Loucy (cell line): ENCODE data around the gene PROSER3.

Experiments used
- H2AFZ ChIP-seq: fragments of 200-600 bp; sonication (generic); 2 replicates; pipeline ENCODE4 v1.6.0; 2016; ENCODE audit warnings: antibody characterized with exemption, mild to moderate bottlenecking, low read length, moderate library complexity
- H3F3A ChIP-seq: fragments of 200-600 bp; 2 replicates; pipeline ENCODE4 v1.6.0; 2016; ENCODE audit warnings: antibody characterized with exemption, low read depth, mild to moderate bottlenecking
- H3K27me3 ChIP-seq: fragments of 200-600 bp; sonication (generic); 2 replicates; pipeline ENCODE4 v1.6.1; 2014; ENCODE audit warnings: low read length, mild to moderate bottlenecking; ENCODE audit not compliant: insufficient read depth, poor library complexity, severe bottlenecking
- H3K36me3 ChIP-seq: fragments of 200-600 bp; sonication (generic); 2 replicates; pipeline ENCODE4 v1.6.1; 2016; ENCODE audit warnings: low read length; ENCODE audit not compliant: insufficient read depth
- H3K4me1 ChIP-seq: fragments of 200-600 bp; sonication (generic); 2 replicates; pipeline ENCODE4 v1.5.1; 2014; ENCODE audit warnings: low read length, mild to moderate bottlenecking; ENCODE audit not compliant: insufficient read depth, poor library complexity, severe bottlenecking
- H3K4me2 ChIP-seq: fragments of 200-600 bp; sonication (generic); 2 replicates; pipeline ENCODE4 v1.6.0; 2014; ENCODE audit warnings: antibody characterized with exemption, low read length, low read depth, mild to moderate bottlenecking; ENCODE audit not compliant: poor library complexity, severe bottlenecking
- H3K4me3 ChIP-seq: fragments of 200-600 bp; sonication (generic); 2 replicates; pipeline ENCODE4 v1.5.1; 2014; ENCODE audit warnings: low read length, mild to moderate bottlenecking, mixed read lengths; ENCODE audit not compliant: poor library complexity, severe bottlenecking
- H3K79me2 ChIP-seq: fragments of 200-600 bp; sonication (generic); 2 replicates; pipeline ENCODE4 v1.6.1; 2014; ENCODE audit warnings: low read length; ENCODE audit not compliant: insufficient read depth
- H3K9ac ChIP-seq: fragments of 200-600 bp; sonication (generic); 2 replicates; pipeline ENCODE4 v1.6.0; 2014; ENCODE audit warnings: mild to moderate bottlenecking, low read depth, low read length, moderate library complexity; ENCODE audit not compliant: poor library complexity, severe bottlenecking
- H3K9me2 ChIP-seq: fragments of 200-600 bp; sonication (generic); replicated peaks from 2 replicates; pipeline ENCODE4 v1.6.1; 2016; ENCODE audit warnings: low read depth, low read length, mixed read lengths
- H3K9me3 ChIP-seq: fragments of 200-600 bp; sonication (generic); 2 replicates; pipeline ENCODE4 v1.6.1; 2014; ENCODE audit warnings: mild to moderate bottlenecking, antibody characterized with exemption, low read length, low read depth; ENCODE audit not compliant: insufficient read depth
- H4K20me1 ChIP-seq: fragments of 200-600 bp; sonication (generic); 2 replicates; pipeline ENCODE4 v1.6.0; 2014; ENCODE audit warnings: antibody characterized with exemption, low read length, mild to moderate bottlenecking; ENCODE audit not compliant: insufficient read depth, poor library complexity, severe bottlenecking
- CTCF ChIP-seq: fragments of 200-600 bp; sonication (generic); conservative IDR thresholded peaks from 2 replicates; pipeline ENCODE4 v1.5.1; 2014; ENCODE audit warnings: mild to moderate bottlenecking, antibody characterized with exemption, low read length
- EZH2phosphoT487 ChIP-seq: fragments of 200-600 bp; IDR thresholded peaks from 2 replicates; pipeline ENCODE4 v1.6.1; 2018; ENCODE audit warnings: antibody characterized with exemption, mild to moderate bottlenecking, moderate library complexity, borderline replicate concordance

The PROSER3 gene

GRCh38 chr19:35727053-35727955, 30.7 kb upstream of the PROSER3 start:
- Histone ChIP-seq H3K9ac (no peak overlapping the region), H2AFZ (no peak overlapping the region)

GRCh38 chr19:35727956-35728706, 29.8 kb upstream of the PROSER3 start:
- Histone ChIP-seq H3K4me1 (no peaks in the 10 kb centered on the region), H3K4me2 (no peak overlapping the region), H3F3A (no peaks in the 10 kb centered on the region), H3K4me3 (no peak overlapping the region), H3K36me3 (peaks cover 78% of the 10 kb centered on the region; the same call in 1 of the 2 replicates), H3K27me3 (no peaks in the 10 kb centered on the region), H4K20me1 (peaks cover under 1% of the 10 kb centered on the region), H3K9me2 (no peaks in the 10 kb centered on the region), H3K9me3 (no peaks in the 10 kb centered on the region), H3K79me2 (no peaks in the 10 kb centered on the region), H2AFZ (no peak overlapping the region), H3K9ac (no peak overlapping the region)
- no peak for TF ChIP-seq EZH2phosphoT487
- no peak for TF ChIP-seq CTCF

More at GRCh38 chr19:35727053-35727955, 30.7 kb upstream of the PROSER3 start:
- no peak overlapping the region for H3K4me2 ChIP-seq
- H4K20me1 ChIP-seq: peaks cover 6% of the 10 kb centered on the region
- no peaks in the 10 kb centered on the region for H3K27me3 ChIP-seq
- no peaks in the 10 kb centered on the region for H3F3A ChIP-seq
- H3K4me1 ChIP-seq: no peaks in the 10 kb centered on the region
- H3K9me3 ChIP-seq: no peaks in the 10 kb centered on the region
- H3K9me2 ChIP-seq: no peaks in the 10 kb centered on the region
- H3K79me2 ChIP-seq: peaks cover 3% of the 10 kb centered on the region; the same call in 1 of the 2 replicates
- TF ChIP-seq CTCF: no peak
- TF ChIP-seq EZH2phosphoT487: no peak
- peaks cover 86% of the 10 kb centered on the region; the same call in 1 of the 2 replicates for H3K36me3 ChIP-seq
- H3K4me3 ChIP-seq: no peak overlapping the region

- no peak overlapping the region for H3K4me3 ChIP-seq
- H3K79me2 ChIP-seq: no peaks in the 10 kb centered on the region
- no peak overlapping the region for H3K9ac ChIP-seq
- H3K4me1 ChIP-seq: no peaks in the 10 kb centered on the region
- no peaks in the 10 kb centered on the region for H3F3A ChIP-seq
- no peaks in the 10 kb centered on the region for H3K9me3 ChIP-seq
- H3K27me3 ChIP-seq: no peaks in the 10 kb centered on the region
- H3K4me2 ChIP-seq: no peak overlapping the region
- H4K20me1 ChIP-seq: no peaks in the 10 kb centered on the region
- H2AFZ ChIP-seq: no peak overlapping the region
- TF ChIP-seq CTCF: no peak
- TF ChIP-seq EZH2phosphoT487: no peak
- peaks cover 69% of the 10 kb centered on the region; the same call in 1 of the 2 replicates for H3K36me3 ChIP-seq
- no peaks in the 10 kb centered on the region for H3K9me2 ChIP-seq
Observed at GRCh38 chr19:35729021-35729420, 29.0 kb upstream of the PROSER3 start.
